Measurements from ENCODE around the gene ACOT13. TPM values are rescaled to one million over a fixed set of nuclear protein-coding genes. Genes with fewer than 3 reads are reported as not detected.

Gene ACOT13
- total and polyA plus RNA-seq, 2 donors (not counting 1 experiment from before 2014, with no cell fraction given), result 12.2 to 26.4 TPM

GRCh38 chr6:24692003-24692402, 25.1 kb downstream of the ACOT13 start:
- Histone ChIP-seq H3K4me3 (replicated peaks in 1 of 4; ENCODE audit: control extremely low read depth in 1 of 4, insufficient read depth in 1 of 4, low read depth in 3 of 4, low read length in 4 of 4) (no peak overlapping the region), H3K27me3 (ENCODE audit: control insufficient read depth, insufficient read depth, low read length) (no peaks in the 10 kb centered on the region), H3K9ac (ENCODE audit: insufficient read depth, low read length) (no peak overlapping the region), H4K20me1 (ENCODE audit: control insufficient read depth, extremely low read depth, insufficient read depth, low read length) (no peaks in the 10 kb centered on the region), H3K27ac (ENCODE audit: insufficient read depth, low read length) (no peak overlapping the region), H2AFZ (ENCODE audit: low read length) (no peak overlapping the region), H3K4me1 (ENCODE audit: control insufficient read depth, extremely low read depth, insufficient read depth, low read length) (no peaks in the 10 kb centered on the region), H3K4me2 (ENCODE audit: extremely low read depth, insufficient read depth, low read length) (no peak overlapping the region), H3K79me2 (ENCODE audit: control insufficient read depth, insufficient read depth, low read length) (no peaks in the 10 kb centered on the region), H3K9me3 (ENCODE audit: control insufficient read depth, insufficient read depth, low read depth, low read length) (no peaks in the 10 kb centered on the region), H3K36me3 (ENCODE audit: control insufficient read depth, insufficient read depth, low read length) (no peaks in the 10 kb centered on the region)
- DNase-seq (ENCODE audit: low read depth in 2 of 2), result no peak
- TF ChIP-seq EZH2 (IDR thresholded peaks at IDR 0.05; ENCODE audit: low read length, missing control alignments) (no peak), CTCF (conservative IDR thresholded peaks at IDR 0.05 in 1 of 2, IDR thresholded peaks at IDR 0.05 in 1 of 2; ENCODE audit: low read depth in 1 of 2, low read length in 2 of 2) (no peak)

- Histone ChIP-seq H3K4me2 (ENCODE audit: extremely low read depth, insufficient read depth, low read length) (no peak overlapping the region), H3K27ac (ENCODE audit: insufficient read depth, low read length) (no peak overlapping the region), H2AFZ (ENCODE audit: low read length) (no peak overlapping the region), H3K79me2 (ENCODE audit: control insufficient read depth, insufficient read depth, low read length) (no peaks in the 10 kb centered on the region), H3K27me3 (ENCODE audit: control insufficient read depth, insufficient read depth, low read length) (no peaks in the 10 kb centered on the region), H3K4me1 (ENCODE audit: control insufficient read depth, extremely low read depth, insufficient read depth, low read length) (no peaks in the 10 kb centered on the region), H3K4me3 (replicated peaks in 1 of 4; ENCODE audit: control extremely low read depth in 1 of 4, insufficient read depth in 1 of 4, low read depth in 3 of 4, low read length in 4 of 4) (no peak overlapping the region), H3K36me3 (ENCODE audit: control insufficient read depth, insufficient read depth, low read length) (no peaks in the 10 kb centered on the region), H3K9me3 (ENCODE audit: control insufficient read depth, insufficient read depth, low read depth, low read length) (no peaks in the 10 kb centered on the region), H3K9ac (ENCODE audit: insufficient read depth, low read length) (no peak overlapping the region), H4K20me1 (ENCODE audit: control insufficient read depth, extremely low read depth, insufficient read depth, low read length) (no peaks in the 10 kb centered on the region)
- no peak for DNase-seq (ENCODE audit: low read depth in 2 of 2)
- TF ChIP-seq CTCF (conservative IDR thresholded peaks at IDR 0.05 in 1 of 2, IDR thresholded peaks at IDR 0.05 in 1 of 2; ENCODE audit: low read depth in 1 of 2, low read length in 2 of 2) (no peak), EZH2 (IDR thresholded peaks at IDR 0.05; ENCODE audit: low read length, missing control alignments) (no peak)
These were observed 25.5 kb downstream of the ACOT13 start for GRCh38 chr6:24692415-24692814.

- Histone ChIP-seq H3K4me3 (replicated peaks in 1 of 4; ENCODE audit: control extremely low read depth in 1 of 4, insufficient read depth in 1 of 4, low read depth in 3 of 4, low read length in 4 of 4) (no peak overlapping the region), H4K20me1 (ENCODE audit: control insufficient read depth, extremely low read depth, insufficient read depth, low read length) (no peaks in the 10 kb centered on the region), H3K36me3 (ENCODE audit: control insufficient read depth, insufficient read depth, low read length) (no peaks in the 10 kb centered on the region), H3K4me1 (ENCODE audit: control insufficient read depth, extremely low read depth, insufficient read depth, low read length) (no peaks in the 10 kb centered on the region), H3K9ac (ENCODE audit: insufficient read depth, low read length) (no peak overlapping the region), H3K27me3 (ENCODE audit: control insufficient read depth, insufficient read depth, low read length) (no peaks in the 10 kb centered on the region), H3K79me2 (ENCODE audit: control insufficient read depth, insufficient read depth, low read length) (no peaks in the 10 kb centered on the region), H2AFZ (ENCODE audit: low read length) (no peak overlapping the region), H3K9me3 (ENCODE audit: control insufficient read depth, insufficient read depth, low read depth, low read length) (no peaks in the 10 kb centered on the region), H3K27ac (ENCODE audit: insufficient read depth, low read length) (no peak overlapping the region), H3K4me2 (ENCODE audit: extremely low read depth, insufficient read depth, low read length) (no peak overlapping the region)
- TF ChIP-seq EZH2 (IDR thresholded peaks at IDR 0.05; ENCODE audit: low read length, missing control alignments) (no peak), CTCF (conservative IDR thresholded peaks at IDR 0.05 in 1 of 2, IDR thresholded peaks at IDR 0.05 in 1 of 2; ENCODE audit: low read depth in 1 of 2, low read length in 2 of 2) (no peak)
- DNase-seq (ENCODE audit: low read depth in 2 of 2), result no peak
These were observed 26.1 kb downstream of the ACOT13 start for GRCh38 chr6:24692848-24693592.

All from fibroblast of lung (primary cell).